Endothelial cell of umbilical vein (primary cell): ENCODE results near the gene ADAMTS17. TPM values are rescaled to one million over a fixed set of nuclear protein-coding genes. Genes with fewer than 3 reads are reported as not detected.

ENCODE experiments used
- BruUV-seq: library from RNA; stranded (reverse); fragments of 400-500 nt; replicated peaks from 2 replicates; lab custom pipeline; 2021; lab: Mats Ljungman, UMichigan
- CTCF ChIA-PET: fragments of 300-600, 350-600 bp; sonication (Branson Sonifier 250); formaldehyde crosslinking; loops from one replicate; lab custom pipeline; 2021; ENCODE audit warnings: antibody characterized with exemption, inconsistent platforms; lab: Charles Lee
- POLR2A ChIA-PET: fragments of 300-600, 350-600 bp; sonication (Branson Sonifier 250); formaldehyde crosslinking; loops from one replicate; lab custom pipeline; 2021; ENCODE audit warnings: antibody characterized with exemption, inconsistent platforms; lab: Charles Lee
- DNase-seq: peaks from one replicate; pipeline ENCODE4 v3.0.0-alpha.2; 2011; ENCODE audit warnings: low read depth, low spot score
- FAIRE-seq: peaks from 2 replicates; lab custom pipeline; 2011; peaks lifted over from hg19 to GRCh38; lab: Jason Lieb, UNC
- H2AFZ ChIP-seq: 2 replicates; pipeline ENCODE4 v1.6.0; 2012; ENCODE audit warnings: low read depth, low read length, control low read depth, inconsistent platforms
- H3K27ac ChIP-seq: 2 replicates; pipeline ENCODE4 v1.5.1; 2011; ENCODE audit warnings: low read depth, mild to moderate bottlenecking, control low read depth, low read length, moderate library complexity; ENCODE audit not compliant: insufficient read depth
- H3K27me3 ChIP-seq, 2 experiments: 2 replicates each; pipeline versions ENCODE4 v1.6.0 to v1.6.1; 2011; ENCODE audit warnings: low read length in 2 of 2, mixed read lengths in 1 of 2; ENCODE audit not compliant: control insufficient read depth in 2 of 2, insufficient read depth in 2 of 2
- H3K36me3 ChIP-seq, 2 experiments: 2 replicates in 1 of 2; 3 replicates in 1 of 2; pipeline ENCODE4 v1.5.1; 2011; ENCODE audit warnings: low read length in 2 of 2, mild to moderate bottlenecking in 1 of 2, moderate library complexity in 1 of 2; ENCODE audit not compliant: control insufficient read depth in 2 of 2, insufficient read depth in 2 of 2; ENCODE audit errors: extremely low read depth in 1 of 2
- H3K4me1 ChIP-seq: 3 replicates; pipeline ENCODE4 v1.5.1; 2011; ENCODE audit warnings: mild to moderate bottlenecking, low read length; ENCODE audit not compliant: control insufficient read depth, insufficient read depth; ENCODE audit errors: extremely low read depth
- H3K4me2 ChIP-seq: 2 replicates; pipeline ENCODE4 v1.6.1; 2011; ENCODE audit warnings: low read length, control low read depth, mixed read lengths; ENCODE audit not compliant: insufficient read depth
- H3K4me3 ChIP-seq, 3 experiments: fragments of 200-600 bp in 1 of 3; sonication (generic), shearing (Covaris generic) in 1 of 3; replicated peaks in 1 of 3; 2 replicates each; pipeline ENCODE4 v1.5.1; 2011 to 2016; ENCODE audit warnings: control low read depth in 3 of 3, low read length in 3 of 3, mild to moderate bottlenecking in 2 of 3, inconsistent platforms in 1 of 3, low read depth in 1 of 3, moderate library complexity in 1 of 3; ENCODE audit not compliant: insufficient read depth in 1 of 3
- H3K79me2 ChIP-seq: 2 replicates; pipeline ENCODE4 v1.6.0; 2012; ENCODE audit warnings: low read length, inconsistent platforms; ENCODE audit not compliant: control insufficient read depth, insufficient read depth
- H3K9ac ChIP-seq: replicated peaks from 2 replicates; pipeline ENCODE3; 2011; ENCODE audit warnings: low read length, control low read depth; ENCODE audit not compliant: insufficient read depth; ENCODE audit errors: extremely low read depth
- H3K9me1 ChIP-seq: replicated peaks from 3 replicates; pipeline ENCODE4 v1.6.0; 2011; ENCODE audit warnings: mild to moderate bottlenecking, low read length; ENCODE audit not compliant: control insufficient read depth, insufficient read depth; ENCODE audit errors: extremely low read depth
- H3K9me3 ChIP-seq: replicated peaks from 2 replicates; pipeline ENCODE4 v1.5.1; 2012; ENCODE audit warnings: low read length, inconsistent platforms; ENCODE audit not compliant: control insufficient read depth, insufficient read depth
- H4K20me1 ChIP-seq: replicated peaks from 2 replicates; pipeline ENCODE3; 2011; ENCODE audit warnings: mild to moderate bottlenecking, low read length; ENCODE audit not compliant: control insufficient read depth, insufficient read depth; ENCODE audit errors: extremely low read depth
- CTCF ChIP-seq, 2 donors: IDR thresholded peaks; 1 replicate in 1 of 2; 2 replicates in 1 of 2; pipeline ENCODE4 v1.5.1; 2011; ENCODE audit warnings: low read length in 2 of 2, mild to moderate bottlenecking in 2 of 2, moderate library complexity in 2 of 2, control low read depth in 1 of 2, inconsistent platforms in 1 of 2, low read depth in 1 of 2; ENCODE audit not compliant: insufficient read depth in 1 of 2; ENCODE audit errors: extremely low read depth in 1 of 2
- EZH2 ChIP-seq: IDR thresholded peaks from 2 replicates; pipeline ENCODE4 v1.6.1; 2012; ENCODE audit warnings: borderline replicate concordance, low read depth, mild to moderate bottlenecking, moderate library complexity, low read length, inconsistent platforms; ENCODE audit not compliant: severe bottlenecking
- FOS ChIP-seq: IDR thresholded peaks from 2 replicates; pipeline ENCODE4 v1.6.1; 2011; ENCODE audit warnings: mild to moderate bottlenecking, low read length, moderate library complexity, borderline replicate concordance; ENCODE audit not compliant: insufficient read depth
- GATA2 ChIP-seq: IDR thresholded peaks from 2 replicates; pipeline ENCODE4 v1.7.0; 2011; ENCODE audit warnings: low read depth, mild to moderate bottlenecking, moderate library complexity, mixed read lengths, low read length; ENCODE audit not compliant: insufficient read length, insufficient read depth
- JUN ChIP-seq: IDR thresholded peaks from 2 replicates; pipeline ENCODE4 v1.6.1; 2011; ENCODE audit warnings: borderline replicate concordance, low read depth; ENCODE audit not compliant: insufficient read length, insufficient read depth
- MAX ChIP-seq: IDR thresholded peaks from 2 replicates; pipeline ENCODE4 v1.6.1; 2011; ENCODE audit not compliant: insufficient read depth, insufficient read length
- MYC ChIP-seq: IDR thresholded peaks from one replicate; pipeline ENCODE4 v1.6.1; 2011; ENCODE audit warnings: mild to moderate bottlenecking, low read depth, low read length
- POLR2A ChIP-seq: IDR thresholded peaks from 2 replicates; pipeline ENCODE4 v1.6.1; 2012; ENCODE audit warnings: low read depth, mild to moderate bottlenecking, control low read depth, low read length
- POLR2AphosphoS5 ChIP-seq: IDR thresholded peaks from 2 replicates; pipeline ENCODE4 v1.6.1; 2012; ENCODE audit warnings: low read depth, mild to moderate bottlenecking, control low read depth, low read length, moderate library complexity; ENCODE audit not compliant: insufficient read depth
- dilution Hi-C: fragments of 300-500 bp; cut with MboI; formaldehyde crosslinking; loops from one replicate; pipeline ENCODE4 v1.15.0; 2019; ENCODE audit warnings: low sequenced_read_pairs; ENCODE audit not compliant: extremely low pct_ligation_motif_present
- intact Hi-C: fragments of 100-400 bp; cut with micrococcal nuclease; formaldehyde crosslinking; loops from one replicate; pipeline ENCODE4 v1.10.0; 2022
- polyA plus RNA-seq, 4 experiments: library from polyadenylated mRNA; depleted of rRNA in 3 of 4; stranded (reverse) in 3 of 4; unstranded in 1 of 4; fragments of >200 nt; gene quantifications; 2 replicates each; pipeline versions ENCODE4 v1.2.1 to v1.2.3, GENCODE V29; 2011 to 2012; ENCODE audit warnings: missing spikeins in 1 of 4
- total RNA-seq: library from RNA; stranded (reverse); gene quantifications from 2 replicates; pipeline ENCODE4 v1.2.3, GENCODE V29; 2021

ADAMTS17 gene
- total and polyA plus RNA-seq, 2 donors (not counting 3 experiments of a cell fraction or from before 2014, with no cell fraction given), result 0.12 TPM; not detected in 1

DNA sequence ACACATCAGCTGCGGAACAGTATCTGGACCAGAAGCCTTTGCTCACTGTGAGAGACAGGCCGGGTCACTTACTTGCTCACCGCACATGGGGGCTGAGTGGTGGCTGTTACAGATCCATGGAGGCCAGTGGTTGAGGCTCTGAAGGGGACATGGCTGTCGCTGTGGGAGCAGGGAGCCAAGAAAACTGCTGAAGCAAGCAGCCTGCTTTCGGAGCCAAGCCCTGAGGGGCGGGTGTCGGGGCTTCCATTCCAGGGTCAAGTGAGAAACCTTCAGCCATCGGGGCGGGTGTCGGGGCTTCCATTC is 42.3 kb upstream of the ADAMTS17 start:
- POLR2A ChIA-PET, result no interaction called here
- peaks cover 2% of the 10 kb centered on the region for H3K9me3 ChIP-seq
- no peaks in the 10 kb centered on the region for H3K27me3 ChIP-seq
- no peak overlapping the region for H3K9ac ChIP-seq
- H3K27ac ChIP-seq, result no peak overlapping the region
- H3K4me2 ChIP-seq, result no peak overlapping the region
- CTCF ChIA-PET, result interaction anchor here (1.4 kb wide), 1 partner anchor 10 kb away, joined by 4 read pairs; no protein-coding TSS in a partner anchor
- FAIRE-seq (no peak), DNase-seq (no peak)
- no peaks in the 10 kb centered on the region for H4K20me1 ChIP-seq
- intact Hi-C loops, result loop anchor here (10.0 kb wide), 1 partner anchor 81 kb away; no protein-coding TSS in a partner anchor
- H3K36me3 ChIP-seq, result no peaks in the 10 kb centered on the region
- TF ChIP-seq MAX (no peak), JUN (no peak), EZH2 (no peak), FOS (no peak), POLR2A (no peak), GATA2 (no peak), MYC (no peak), POLR2AphosphoS5 (no peak), CTCF (IDR thresholded peaks at IDR 0.05; ENCODE audit: extremely low read depth in 1 of 2, insufficient read depth in 1 of 2, low read depth in 1 of 2, low read length in 2 of 2) (no peak)
- no peaks in the 10 kb centered on the region for H3K9me1 ChIP-seq
- BruUV-seq, result no TSS peak
- H3K4me3 ChIP-seq, result no peak overlapping the region
- no peaks in the 10 kb centered on the region for H3K4me1 ChIP-seq
- H2AFZ ChIP-seq, result no peak overlapping the region
- dilution Hi-C loops, result no loop called here
- no peaks in the 10 kb centered on the region for H3K79me2 ChIP-seq
